ENCODE results near the gene PIWIL4.
"Not testable (repeated sequence)": the region's sequence is repeated elsewhere in the genome, so short reads cannot be mapped to it uniquely, and the experiment has no call there.

The PIWIL4 gene

GRCh38 chr11:94568200-94568599 lies 1.0 kb downstream of the PIWIL4 start:
- no peaks in the 10 kb centered on the region for H3K9me2 ChIP-seq (replicated peaks; ENCODE audit: insufficient read depth, low read length)
- no peaks in the 10 kb centered on the region for H3K27me3 ChIP-seq (ENCODE audit: low read length)
- TF ChIP-seq CTCF (IDR thresholded peaks at IDR 0.05; ENCODE audit: insufficient read depth, low read length, poor library complexity, severe bottlenecking) (no peak), EZH2phosphoT487 (conservative IDR thresholded peaks at IDR 0.05; ENCODE audit: low read length) (no peak)
- no peak overlapping the region for H3K9ac ChIP-seq (ENCODE audit: low read length)
- no peak overlapping the region for H3K4me2 ChIP-seq (ENCODE audit: low read depth, low read length, poor library complexity, severe bottlenecking)
- no peaks in the 10 kb centered on the region for H3K36me3 ChIP-seq (ENCODE audit: low read length)
- H4K20me1 ChIP-seq (ENCODE audit: low read depth, low read length) = no peaks in the 10 kb centered on the region
- no peak overlapping the region for H2AFZ ChIP-seq (ENCODE audit: low read depth, low read length, severe bottlenecking)
- H3K27ac ChIP-seq (ENCODE audit: low read depth, low read length) = no peak overlapping the region
- H3K4me3 ChIP-seq (ENCODE audit: insufficient read depth, low read length, poor library complexity, severe bottlenecking) = no peak overlapping the region
- no peaks in the 10 kb centered on the region for H3K9me3 ChIP-seq (ENCODE audit: insufficient read depth, low read length)
- no peaks in the 10 kb centered on the region for H3F3A ChIP-seq (ENCODE audit: insufficient read depth)
- H3K79me2 ChIP-seq (ENCODE audit: insufficient read depth, low read length) = no peaks in the 10 kb centered on the region

GRCh38 chr11:94568717-94569116 lies 1.5 kb downstream of the PIWIL4 start:
- no peaks in the 10 kb centered on the region for H3K36me3 ChIP-seq (ENCODE audit: low read length)
- H3K9ac ChIP-seq (ENCODE audit: low read length) = no peak overlapping the region
- H3F3A ChIP-seq (ENCODE audit: insufficient read depth) = no peaks in the 10 kb centered on the region
- H3K27me3 ChIP-seq (ENCODE audit: low read length) = no peaks in the 10 kb centered on the region
- H3K9me3 ChIP-seq (ENCODE audit: insufficient read depth, low read length) = no peaks in the 10 kb centered on the region
- TF ChIP-seq CTCF (IDR thresholded peaks at IDR 0.05; ENCODE audit: insufficient read depth, low read length, poor library complexity, severe bottlenecking) (no peak), EZH2phosphoT487 (conservative IDR thresholded peaks at IDR 0.05; ENCODE audit: low read length) (no peak)
- H3K79me2 ChIP-seq (ENCODE audit: insufficient read depth, low read length) = no peaks in the 10 kb centered on the region
- no peaks in the 10 kb centered on the region for H3K9me2 ChIP-seq (replicated peaks; ENCODE audit: insufficient read depth, low read length)
- no peak overlapping the region for H2AFZ ChIP-seq (ENCODE audit: low read depth, low read length, severe bottlenecking)
- H3K4me3 ChIP-seq (ENCODE audit: insufficient read depth, low read length, poor library complexity, severe bottlenecking) = no peak overlapping the region
- no peak overlapping the region for H3K4me2 ChIP-seq (ENCODE audit: low read depth, low read length, poor library complexity, severe bottlenecking)
- H4K20me1 ChIP-seq (ENCODE audit: low read depth, low read length) = no peaks in the 10 kb centered on the region
- H3K27ac ChIP-seq (ENCODE audit: low read depth, low read length) = no peak overlapping the region

GRCh38 chr11:94572975-94573374 lies 5.8 kb downstream of the PIWIL4 start:
- not testable (repeated sequence) for H3K27ac ChIP-seq (ENCODE audit: low read depth, low read length); H3K4me3 ChIP-seq (ENCODE audit: insufficient read depth, low read length, poor library complexity, severe bottlenecking); H3F3A ChIP-seq (ENCODE audit: insufficient read depth); H3K27me3 ChIP-seq (ENCODE audit: low read length); H2AFZ ChIP-seq (ENCODE audit: low read depth, low read length, severe bottlenecking); H3K79me2 ChIP-seq (ENCODE audit: insufficient read depth, low read length); H3K36me3 ChIP-seq (ENCODE audit: low read length); H3K4me2 ChIP-seq (ENCODE audit: low read depth, low read length, poor library complexity, severe bottlenecking); H4K20me1 ChIP-seq (ENCODE audit: low read depth, low read length); H3K9me3 ChIP-seq (ENCODE audit: insufficient read depth, low read length); H3K9me2 ChIP-seq (replicated peaks; ENCODE audit: insufficient read depth, low read length); H3K9ac ChIP-seq (ENCODE audit: low read length)

GRCh38 chr11:94574193-94574961 lies 7.2 kb downstream of the PIWIL4 start:
- TF ChIP-seq EZH2phosphoT487 (conservative IDR thresholded peaks at IDR 0.05; ENCODE audit: low read length) = no peak
- no peak for TF ChIP-seq CTCF (IDR thresholded peaks at IDR 0.05; ENCODE audit: insufficient read depth, low read length, poor library complexity, severe bottlenecking)
- Histone ChIP-seq H3K27me3 (ENCODE audit: low read length) (no peaks in the 10 kb centered on the region), H3K36me3 (ENCODE audit: low read length) (no peaks in the 10 kb centered on the region), H3K27ac (ENCODE audit: low read depth, low read length) (no peak overlapping the region), H4K20me1 (ENCODE audit: low read depth, low read length) (no peaks in the 10 kb centered on the region), H3K9me2 (replicated peaks; ENCODE audit: insufficient read depth, low read length) (no peaks in the 10 kb centered on the region; the same call in 1 of the 2 replicates), H3K4me2 (ENCODE audit: low read depth, low read length, poor library complexity, severe bottlenecking) (no peak overlapping the region), H3K4me3 (ENCODE audit: insufficient read depth, low read length, poor library complexity, severe bottlenecking) (no peak overlapping the region), H3K9ac (ENCODE audit: low read length) (no peak overlapping the region), H3K9me3 (ENCODE audit: insufficient read depth, low read length) (no peaks in the 10 kb centered on the region), H3F3A (ENCODE audit: insufficient read depth) (no peaks in the 10 kb centered on the region), H3K79me2 (ENCODE audit: insufficient read depth, low read length) (no peaks in the 10 kb centered on the region), H2AFZ (ENCODE audit: low read depth, low read length, severe bottlenecking) (no peak overlapping the region)

Measured in SU-DHL-6 (cell line).